Loucy (cell line): Measurements from ENCODE around the gene FREM2.

ENCODE experiments used
- EZH2phosphoT487 ChIP-seq: fragments of 200-600 bp; IDR thresholded peaks from 2 replicates; pipeline ENCODE4 v1.6.1; 2018; ENCODE audit warnings: antibody characterized with exemption, mild to moderate bottlenecking, moderate library complexity, borderline replicate concordance
- TF ChIP-seq, protein P1 (sequence below): fragments of 200-600 bp; sonication (generic); conservative IDR thresholded peaks from 2 replicates; pipeline ENCODE4 v1.5.1; 2014; ENCODE audit warnings: mild to moderate bottlenecking, antibody characterized with exemption, low read length

DNA sequence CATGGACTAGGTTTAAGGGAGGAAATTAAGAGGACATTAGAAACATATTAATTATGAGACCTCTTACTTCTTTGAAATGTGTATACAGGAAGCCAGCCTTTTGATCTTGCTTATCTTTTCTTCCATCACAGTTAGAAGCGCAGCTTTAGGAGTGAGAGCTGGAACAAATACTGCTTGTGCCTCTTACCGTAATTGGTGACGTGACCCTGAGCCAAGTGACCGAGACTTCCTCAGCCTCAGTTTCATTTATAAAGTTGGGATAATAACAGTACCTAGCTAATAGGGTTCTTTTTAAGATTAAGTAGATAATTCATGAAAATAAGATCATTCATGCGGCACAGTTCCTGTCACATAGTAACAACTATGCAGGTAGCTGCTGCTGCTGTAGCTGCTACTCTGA is 18.5 kb downstream of the FREM2 start:
- TF ChIP-seq, protein P1, sequence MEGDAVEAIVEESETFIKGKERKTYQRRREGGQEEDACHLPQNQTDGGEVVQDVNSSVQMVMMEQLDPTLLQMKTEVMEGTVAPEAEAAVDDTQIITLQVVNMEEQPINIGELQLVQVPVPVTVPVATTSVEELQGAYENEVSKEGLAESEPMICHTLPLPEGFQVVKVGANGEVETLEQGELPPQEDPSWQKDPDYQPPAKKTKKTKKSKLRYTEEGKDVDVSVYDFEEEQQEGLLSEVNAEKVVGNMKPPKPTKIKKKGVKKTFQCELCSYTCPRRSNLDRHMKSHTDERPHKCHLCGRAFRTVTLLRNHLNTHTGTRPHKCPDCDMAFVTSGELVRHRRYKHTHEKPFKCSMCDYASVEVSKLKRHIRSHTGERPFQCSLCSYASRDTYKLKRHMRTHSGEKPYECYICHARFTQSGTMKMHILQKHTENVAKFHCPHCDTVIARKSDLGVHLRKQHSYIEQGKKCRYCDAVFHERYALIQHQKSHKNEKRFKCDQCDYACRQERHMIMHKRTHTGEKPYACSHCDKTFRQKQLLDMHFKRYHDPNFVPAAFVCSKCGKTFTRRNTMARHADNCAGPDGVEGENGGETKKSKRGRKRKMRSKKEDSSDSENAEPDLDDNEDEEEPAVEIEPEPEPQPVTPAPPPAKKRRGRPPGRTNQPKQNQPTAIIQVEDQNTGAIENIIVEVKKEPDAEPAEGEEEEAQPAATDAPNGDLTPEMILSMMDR = no peak
- no peak for TF ChIP-seq EZH2phosphoT487
